GOT3 (cell line): ENCODE results near the gene RCAN1.

Experiments used
- DNase-seq: peaks from one replicate; lab custom pipeline; 2025; ENCODE audit warnings: mixed read lengths; lab: John Stamatoyannopoulos, UW

The RCAN1 gene

GRCh38 chr21:34598931-34599400 lies 15.9 kb downstream of the RCAN1 start:
- DNase-seq, result no peak

- DNase-seq, result no peak
Observed at GRCh38 chr21:34597406-34597805, 17.5 kb downstream of the RCAN1 start.

- no peak for DNase-seq
Observed at GRCh38 chr21:34596561-34597271, 18.2 kb downstream of the RCAN1 start.

GRCh38 chr21:34595457-34595856 lies 19.5 kb downstream of the RCAN1 start:
- DNase-seq, result no peak

GRCh38 chr21:34594566-34595234 lies 20.2 kb downstream of the RCAN1 start:
- DNase-seq, result no peak

GRCh38 chr21:34593954-34594531 lies 20.9 kb downstream of the RCAN1 start:
- no peak for DNase-seq

- no peak for DNase-seq
Observed at GRCh38 chr21:34593423-34593822, 21.5 kb downstream of the RCAN1 start.

- no peak for DNase-seq
Observed at GRCh38 chr21:34592120-34592955, 22.6 kb downstream of the RCAN1 start.

- no peak for DNase-seq
Observed at GRCh38 chr21:34590520-34590919, 24.4 kb downstream of the RCAN1 start.

GRCh38 chr21:34589511-34590282 lies 25.2 kb downstream of the RCAN1 start:
- no peak for DNase-seq

- no peak for DNase-seq
Observed at GRCh38 chr21:34583926-34584563, 30.9 kb downstream of the RCAN1 start.

GRCh38 chr21:34582506-34583150 lies 32.3 kb downstream of the RCAN1 start:
- no peak for DNase-seq

- DNase-seq, result no peak
Observed at GRCh38 chr21:34580181-34580700, 34.7 kb downstream of the RCAN1 start.

- no peak for DNase-seq
Observed at GRCh38 chr21:34579411-34579810, 35.5 kb downstream of the RCAN1 start.

- no peak for DNase-seq
Observed at GRCh38 chr21:34576041-34576511, 38.8 kb downstream of the RCAN1 start.

GRCh38 chr21:34574601-34575529 lies 40.0 kb downstream of the RCAN1 start:
- DNase-seq, result no peak

- DNase-seq, result no peak
Observed at GRCh38 chr21:34571994-34572393, 42.9 kb downstream of the RCAN1 start.

GRCh38 chr21:34570313-34570712 lies 44.6 kb downstream of the RCAN1 start:
- no peak for DNase-seq

- DNase-seq, result no peak
Observed at GRCh38 chr21:34569381-34569979, 45.4 kb downstream of the RCAN1 start.
